ENCODE data around the gene ZNF98.

ZNF98 gene

GRCh38 chr19:22421797-22422196 is 349 bp downstream of the ZNF98 start:
- no peak overlapping the region for H3K4me3 ChIP-seq (replicated peaks in 1 of 2; ENCODE audit: low read depth in 2 of 2, low read length in 2 of 2)
- DNase-seq (ENCODE audit: low read depth in 2 of 2): no peak
- TF ChIP-seq, protein P1, sequence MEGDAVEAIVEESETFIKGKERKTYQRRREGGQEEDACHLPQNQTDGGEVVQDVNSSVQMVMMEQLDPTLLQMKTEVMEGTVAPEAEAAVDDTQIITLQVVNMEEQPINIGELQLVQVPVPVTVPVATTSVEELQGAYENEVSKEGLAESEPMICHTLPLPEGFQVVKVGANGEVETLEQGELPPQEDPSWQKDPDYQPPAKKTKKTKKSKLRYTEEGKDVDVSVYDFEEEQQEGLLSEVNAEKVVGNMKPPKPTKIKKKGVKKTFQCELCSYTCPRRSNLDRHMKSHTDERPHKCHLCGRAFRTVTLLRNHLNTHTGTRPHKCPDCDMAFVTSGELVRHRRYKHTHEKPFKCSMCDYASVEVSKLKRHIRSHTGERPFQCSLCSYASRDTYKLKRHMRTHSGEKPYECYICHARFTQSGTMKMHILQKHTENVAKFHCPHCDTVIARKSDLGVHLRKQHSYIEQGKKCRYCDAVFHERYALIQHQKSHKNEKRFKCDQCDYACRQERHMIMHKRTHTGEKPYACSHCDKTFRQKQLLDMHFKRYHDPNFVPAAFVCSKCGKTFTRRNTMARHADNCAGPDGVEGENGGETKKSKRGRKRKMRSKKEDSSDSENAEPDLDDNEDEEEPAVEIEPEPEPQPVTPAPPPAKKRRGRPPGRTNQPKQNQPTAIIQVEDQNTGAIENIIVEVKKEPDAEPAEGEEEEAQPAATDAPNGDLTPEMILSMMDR (IDR thresholded peaks at IDR 0.05; ENCODE audit: low read depth, low read length): no peak

DNA sequence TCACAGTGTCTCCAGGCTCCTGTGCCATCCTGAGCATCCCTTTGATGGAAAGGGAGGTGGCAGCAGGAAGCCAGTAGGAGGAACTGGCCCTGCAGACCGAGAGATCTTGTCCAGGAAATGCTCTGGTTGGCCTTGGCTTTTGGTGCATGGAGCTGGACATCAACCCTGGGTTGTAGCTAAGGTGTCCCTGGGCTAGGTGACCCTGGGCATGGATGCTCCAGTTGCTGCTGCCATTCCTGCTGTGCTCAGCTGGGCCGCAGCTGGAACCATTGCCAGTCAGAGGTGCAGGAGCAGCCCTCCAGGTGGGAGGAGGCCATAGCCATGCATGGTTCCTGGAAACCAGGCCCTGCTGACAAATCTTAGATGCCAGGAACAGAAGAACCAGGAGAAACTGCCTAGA is 67.5 kb downstream of the ZNF98 start:
- TF ChIP-seq, protein P1 (IDR thresholded peaks at IDR 0.05; ENCODE audit: low read depth, low read length): no peak
- DNase-seq (ENCODE audit: low read depth in 2 of 2): no peak
- H3K4me3 ChIP-seq (replicated peaks in 1 of 2; ENCODE audit: low read depth in 2 of 2, low read length in 2 of 2): no peak overlapping the region
